GM12878 (cell line): ENCODE results near the gene TTYH3. TPM values are rescaled to one million over a fixed set of nuclear protein-coding genes. Genes with fewer than 3 reads are reported as not detected.

ENCODE experiments used
- ATAC-seq: fragments of 200-7000 bp; cut with Tn5 transposase; 3 replicates; pipeline ENCODE4 v1.9.1; 2020; ENCODE audit warnings: mild to moderate bottlenecking, moderate library complexity
- BruUV-seq: library from RNA; stranded (reverse); fragments of 400-500 nt; replicated peaks from 2 replicates; lab custom pipeline; 2021; lab: Mats Ljungman, UMichigan
- CTCF ChIA-PET: fragments of 300-600 bp; sonication (Branson Sonifier 250); formaldehyde crosslinking; extraction: SDS; loops from one replicate; lab custom pipeline; 2021; ENCODE audit warnings: inconsistent platforms; lab: Yijun Ruan, JAX
- POLR2A ChIA-PET: fragments of 350-600 bp; formaldehyde crosslinking; extraction: SDS; loops from one replicate; lab custom pipeline; 2021; ENCODE audit warnings: inconsistent platforms; lab: Charles Lee
- RAD21 ChIA-PET: fragments of 300-600 bp; sonication (Branson Sonifier 250); formaldehyde crosslinking; loops from one replicate; lab custom pipeline; 2023; ENCODE audit warnings: antibody characterized with exemption; ENCODE audit not compliant: unreplicated experiment; lab: Charles Lee
- SMC1A ChIA-PET: fragments of 300-600 bp; sonication (Branson Sonifier 250); formaldehyde crosslinking; loops from one replicate; lab custom pipeline; 2023; ENCODE audit not compliant: unreplicated experiment, uncharacterized antibody; lab: Charles Lee
- DNase-seq: peaks from one replicate; pipeline ENCODE4 v3.0.0-alpha.2; 2011; ENCODE audit warnings: low read depth, low spot score
- FAIRE-seq: peaks from 3 replicates; lab custom pipeline; 2011; peaks lifted over from hg19 to GRCh38; lab: Jason Lieb, UNC
- H2AFZ ChIP-seq: 2 replicates; pipeline ENCODE4 v1.6.0; 2011; ENCODE audit warnings: low read depth, low read length, control low read depth; ENCODE audit not compliant: control insufficient read depth
- H3K27ac ChIP-seq: 2 replicates; pipeline ENCODE4 v1.5.1; 2011; ENCODE audit warnings: control low read depth; ENCODE audit not compliant: control insufficient read depth, insufficient read depth
- H3K27me3 ChIP-seq, 2 experiments: replicated peaks in 1 of 2; 2 replicates each; pipeline versions ENCODE4 v1.6.0 to v1.6.1; 2011; ENCODE audit warnings: low read length in 1 of 2; ENCODE audit not compliant: control insufficient read depth in 2 of 2, insufficient read depth in 2 of 2
- H3K36me3 ChIP-seq, 2 experiments: 2 replicates each; pipeline ENCODE4 v1.5.1; 2011; ENCODE audit warnings: low read length in 1 of 2; ENCODE audit not compliant: control insufficient read depth in 2 of 2, insufficient read depth in 2 of 2
- H3K4me1 ChIP-seq: 2 replicates; pipeline ENCODE4 v1.6.1; 2011; ENCODE audit warnings: mild to moderate bottlenecking, low read length, moderate library complexity, mixed read lengths; ENCODE audit not compliant: control insufficient read depth, insufficient read depth
- H3K4me2 ChIP-seq: 2 replicates; pipeline ENCODE4 v1.6.0; 2011; ENCODE audit warnings: control low read depth; ENCODE audit not compliant: control insufficient read depth, insufficient read depth
- H3K4me3 ChIP-seq: fragments of 200-600 bp; sonication (generic); 2 replicates; pipeline ENCODE4 v1.5.1; 2016
- H3K79me2 ChIP-seq: 2 replicates; pipeline ENCODE4 v1.6.0; 2011; ENCODE audit warnings: low read length; ENCODE audit not compliant: control insufficient read depth, insufficient read depth
- H3K9ac ChIP-seq: 2 replicates; pipeline ENCODE4 v1.8.0; 2011; ENCODE audit warnings: low read length, control low read depth, mixed read lengths; ENCODE audit not compliant: control insufficient read depth, insufficient read depth
- H3K9me3 ChIP-seq: replicated peaks from 3 replicates; pipeline ENCODE4 v1.5.1; 2011; ENCODE audit warnings: mild to moderate bottlenecking, low read length; ENCODE audit not compliant: control insufficient read depth, insufficient read depth
- H4K20me1 ChIP-seq: 2 replicates; pipeline ENCODE4 v1.6.0; 2011; ENCODE audit not compliant: control insufficient read depth, insufficient read depth
- BCL3 ChIP-seq: IDR thresholded peaks from 2 replicates; pipeline ENCODE4 v1.6.1; 2011; ENCODE audit warnings: borderline replicate concordance, low read depth, mild to moderate bottlenecking, moderate library complexity, low read length; ENCODE audit not compliant: insufficient read depth, poor library complexity, severe bottlenecking
- HDAC6 ChIP-seq: fragments of 200-600 bp; sonication (generic); IDR thresholded peaks from one replicate; pipeline ENCODE4 v1.8.0; 2017; ENCODE audit warnings: antibody characterized with exemption; ENCODE audit not compliant: unreplicated experiment
- KAT2A ChIP-seq: conservative IDR thresholded peaks from 2 replicates; pipeline ENCODE4 v1.6.1; 2011; ENCODE audit warnings: low read depth, low read length; ENCODE audit not compliant: control insufficient read depth
- RFX5 ChIP-seq: IDR thresholded peaks from 2 replicates; pipeline ENCODE4 v1.6.1; 2011; ENCODE audit warnings: low read depth, low read length, improper control_type of control experiment
- SMARCA5 ChIP-seq: fragments of 450-650 bp; IDR thresholded peaks from 2 replicates; pipeline ENCODE4 v1.6.1; 2017; ENCODE audit warnings: mild to moderate bottlenecking
- ZBTB11 ChIP-seq: fragments of 450-650 bp; formaldehyde crosslinking; IDR thresholded peaks from 2 replicates; pipeline ENCODE4 v1.5.0; 2022; ENCODE audit warnings: mild to moderate bottlenecking, missing genetic modification characterization
- WGBS: methylation state at CpG from one replicate; pipeline ENCODE4 v1.1.6; 2016; ENCODE audit warnings: low lambda C conversion rate; ENCODE audit not compliant: insufficient replicate concordance, insufficient coverage; ENCODE audit errors: missing lambda C conversion rate; 5-methylcytosine and 5-hydroxymethylcytosine counted together
- in situ Hi-C: fragments of 300-500 bp; cut with MboI; formaldehyde crosslinking; loops from 9 replicates; pipeline ENCODE4 v1.14.3; 2018; ENCODE audit warnings: mixed read lengths
- intact Hi-C: fragments of 100-400 bp; cut with micrococcal nuclease; formaldehyde crosslinking; loops from one replicate; pipeline ENCODE4 v1.14.2; 2022; ENCODE audit not compliant: unreplicated experiment
- polyA plus RNA-seq, 11 experiments: library from polyadenylated mRNA; depleted of rRNA in 4 of 11; unstranded in 6 of 11; stranded (reverse) in 5 of 11; fragments of >200 nt; fragmentation: Nextera tagmentation in 4 of 11; fragmentation: Illumina TruSeq in 1 of 11; extraction: Ambion mirVana in 4 of 11; extraction: Trizol in 1 of 11; gene quantifications; 1 replicate in 1 of 11; 2 replicates in 10 of 11; pipeline versions ENCODE4 v1.2.1 to v1.2.3, GENCODE V29; 2011 to 2016; ENCODE audit warnings: inconsistent platforms in 2 of 11, missing spikeins in 2 of 11, low read depth in 1 of 11
- total RNA-seq, 4 experiments: library from RNA; depleted of rRNA in 3 of 4; stranded (reverse); fragments of >200 nt in 3 of 4; fragmentation: Illumina TruSeq in 1 of 4; extraction: Trizol in 1 of 4; gene quantifications; 2 replicates each; pipeline versions ENCODE4 v1.2.1 to v1.2.3, GENCODE V29; 2013 to 2021

TTYH3 gene
- total and polyA plus RNA-seq, 10 of the 15 experiments (the other 5 are each of a cell fraction or from before 2014, with no cell fraction given), result 0.79 to 71.4 (median 10.5) TPM

- TF ChIP-seq ZBTB11, result no peak
- TF ChIP-seq BCL3, result peak; percentile 60
Measured at GRCh38 chr7:2646680-2647571, 15.1 kb downstream of the TTYH3 start (continued).

- H3K9ac ChIP-seq, result no peak overlapping the region
- no peak overlapping the region for H2AFZ ChIP-seq
- ChIA-PET SMC1A (interaction anchor here (0.5 kb wide), 1 partner anchor 41 kb away, joined by 3 read pairs; no protein-coding TSS in a partner anchor), RAD21 (no interaction called here), CTCF (interaction anchor here (1.1 kb wide), 1 partner anchor 33 kb away, joined by 3 read pairs; no protein-coding TSS in a partner anchor), POLR2A (no interaction called here)
- FAIRE-seq, result no peak
- H3K4me3 ChIP-seq, result no peak overlapping the region
- no peaks in the 10 kb centered on the region for H4K20me1 ChIP-seq
- 92% methylated on average over 15 of the region's 15 CpGs for WGBS
- intact Hi-C loops (no loop called here), in situ Hi-C loops (no loop called here)
- no peak for DNase-seq
- H3K27me3 ChIP-seq, result no peaks in the 10 kb centered on the region
- H3K9me3 ChIP-seq, result no peaks in the 10 kb centered on the region
- no peak overlapping the region for H3K27ac ChIP-seq
- ATAC-seq, result no peak
- H3K4me1 ChIP-seq, result peaks cover 15% of the 10 kb centered on the region
- peaks cover 4% of the 10 kb centered on the region; the same call in 1 of the 2 replicates for H3K79me2 ChIP-seq
- H3K36me3 ChIP-seq, result peaks cover 0 to 11% of the 10 kb centered on the region in 2 experiments; a peak in 3 of 4 replicates
- H3K4me2 ChIP-seq, result no peak overlapping the region
- TF ChIP-seq KAT2A, result no peak
- TF ChIP-seq SMARCA5, result no peak
- TF ChIP-seq RFX5, result no peak
- no peak for TF ChIP-seq HDAC6
- no TSS peak for BruUV-seq
Measured at GRCh38 chr7:2647594-2648172, 15.9 kb downstream of the TTYH3 start.
